OCI-M2 (cell line): Measurements from ENCODE around the gene SORCS1.

Experiments
- DNase-seq: peaks from one replicate; lab custom pipeline; 2025; ENCODE audit not compliant: unreplicated experiment; lab: John Stamatoyannopoulos, UW

Gene SORCS1

GRCh38 chr10:106612381-106612780 lies 552.1 kb downstream of the SORCS1 start:
- no peak for DNase-seq

- DNase-seq, result no peak
Measured at GRCh38 chr10:106609470-106610266, 554.8 kb downstream of the SORCS1 start.

GRCh38 chr10:106608066-106608465 lies 556.4 kb downstream of the SORCS1 start:
- DNase-seq, result no peak

- DNase-seq, result no peak
Measured at GRCh38 chr10:106595281-106595680, 569.2 kb downstream of the SORCS1 start.

GRCh38 chr10:106593876-106594275 lies 570.6 kb downstream of the SORCS1 start:
- DNase-seq, result no peak

- DNase-seq, result no peak
Measured at GRCh38 chr10:106592396-106592795, 572.1 kb downstream of the SORCS1 start.

- DNase-seq, result no peak
Measured at GRCh38 chr10:106582291-106582690, 582.2 kb downstream of the SORCS1 start.

GRCh38 chr10:106577756-106578155 lies 586.8 kb downstream of the SORCS1 start:
- DNase-seq, result no peak

GRCh38 chr10:106577266-106577665 lies 587.2 kb downstream of the SORCS1 start:
- no peak for DNase-seq

- no peak for DNase-seq
Measured at GRCh38 chr10:106576534-106576933, 588.0 kb downstream of the SORCS1 start.

- no peak for DNase-seq
Measured at GRCh38 chr10:106573106-106573505, 591.4 kb downstream of the SORCS1 start.

- DNase-seq, result no peak
Measured at GRCh38 chr10:106571192-106571946, 593.1 kb downstream of the SORCS1 start.

GRCh38 chr10:106570268-106570667 lies 594.2 kb downstream of the SORCS1 start:
- no peak for DNase-seq

- DNase-seq, result no peak
Measured at GRCh38 chr10:106567629-106568028, 596.9 kb downstream of the SORCS1 start.

GRCh38 chr10:106566873-106567272 lies 597.6 kb downstream of the SORCS1 start:
- DNase-seq, result no peak

GRCh38 chr10:106565546-106565945 lies 599.0 kb downstream of the SORCS1 start:
- no peak for DNase-seq

GRCh38 chr10:106563384-106563783 lies 601.1 kb downstream of the SORCS1 start:
- no peak for DNase-seq

GRCh38 chr10:106560925-106561640 lies 603.4 kb downstream of the SORCS1 start:
- no peak for DNase-seq

- DNase-seq, result no peak
Measured at GRCh38 chr10:106559442-106559841, 605.1 kb downstream of the SORCS1 start.

- DNase-seq, result no peak
Measured at GRCh38 chr10:106557951-106558733, 606.4 kb downstream of the SORCS1 start.

GRCh38 chr10:106557053-106557452 lies 607.5 kb downstream of the SORCS1 start:
- DNase-seq, result no peak
